ENCODE measurements around the gene PJA1.

Gene PJA1

DNA sequence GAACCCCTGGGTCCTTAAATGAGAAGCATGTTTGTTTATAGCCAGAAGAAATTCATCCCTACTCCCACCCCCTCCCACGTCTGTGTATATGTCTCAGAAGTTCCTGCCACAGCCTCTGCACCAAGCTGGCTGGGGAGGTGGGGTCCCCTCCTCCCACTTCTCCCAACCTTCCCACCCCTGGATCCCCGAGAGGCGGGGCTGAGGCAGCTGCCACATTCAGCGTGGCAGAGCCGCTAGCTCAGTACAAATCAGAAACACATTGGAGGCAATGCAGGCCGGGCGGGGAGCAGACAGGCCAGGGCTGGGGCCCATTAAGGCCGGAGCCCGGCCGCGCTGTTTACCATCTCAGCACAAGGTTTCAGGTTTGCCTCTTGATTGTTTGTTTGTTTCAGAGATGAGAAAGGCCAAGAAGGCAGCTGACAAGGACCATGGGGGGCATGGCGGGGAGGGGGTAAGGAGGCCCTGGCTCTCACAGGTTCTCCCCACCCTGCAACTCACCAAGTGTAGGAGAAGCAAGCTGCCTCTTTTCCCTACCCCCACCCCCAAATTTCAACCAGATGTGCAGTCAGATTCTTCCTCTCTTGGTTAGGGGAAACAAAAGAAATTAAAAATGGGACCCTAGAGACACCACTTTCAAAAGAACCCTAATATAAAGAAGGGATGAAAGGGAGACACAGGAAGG lies 22.3 kb downstream of the PJA1 start:
- no peak for DNase-seq (ENCODE audit: low read depth in 2 of 2)

DNA sequence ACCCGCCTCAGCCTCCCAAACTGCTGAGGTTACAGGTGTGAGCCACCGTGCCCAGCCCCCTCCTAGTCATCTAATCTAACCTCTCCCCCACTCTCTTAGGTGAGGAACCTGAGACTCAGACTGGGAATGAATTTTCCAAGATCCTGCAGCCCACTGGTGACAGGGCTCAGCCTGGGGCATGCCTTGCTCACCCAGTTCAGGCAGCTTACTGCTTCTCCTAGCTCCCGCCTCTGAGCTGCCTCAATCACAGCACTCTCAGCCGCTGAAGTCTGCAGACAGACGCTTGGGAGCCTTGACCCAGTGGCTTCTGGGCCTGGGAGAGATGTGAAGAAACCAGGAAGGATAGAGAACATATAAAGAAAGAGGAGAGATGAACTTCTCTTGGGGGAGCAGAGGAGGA lies 24.4 kb downstream of the PJA1 start:
- DNase-seq (ENCODE audit: low read depth in 2 of 2) = no peak

GRCh38 chrX:69139516-69139915 lies 25.7 kb downstream of the PJA1 start:
- no peak for DNase-seq (ENCODE audit: low read depth in 2 of 2)

DNA sequence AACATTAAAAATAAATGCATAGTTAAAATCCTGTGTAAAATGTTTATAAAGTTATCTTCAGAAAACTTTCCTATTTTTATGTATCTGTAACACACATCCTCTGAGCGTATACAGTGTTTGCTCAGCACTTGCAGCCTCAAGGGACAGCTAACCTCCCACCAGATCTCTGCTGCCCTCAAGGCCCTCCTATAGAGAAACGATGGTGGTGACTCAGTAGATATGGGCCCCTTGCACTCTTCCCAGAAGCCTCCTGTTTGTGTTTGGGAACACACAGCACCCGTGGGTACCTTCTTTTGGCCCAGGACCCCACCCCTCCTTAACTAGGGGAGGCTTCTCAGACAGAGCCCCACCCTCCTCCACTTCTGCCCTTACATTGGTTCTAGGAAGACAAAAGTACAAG lies 26.7 kb downstream of the PJA1 start:
- DNase-seq (ENCODE audit: low read depth in 2 of 2) = no peak

GRCh38 chrX:69138118-69138390 lies 27.2 kb downstream of the PJA1 start:
- DNase-seq (ENCODE audit: low read depth in 2 of 2) = no peak

DNA sequence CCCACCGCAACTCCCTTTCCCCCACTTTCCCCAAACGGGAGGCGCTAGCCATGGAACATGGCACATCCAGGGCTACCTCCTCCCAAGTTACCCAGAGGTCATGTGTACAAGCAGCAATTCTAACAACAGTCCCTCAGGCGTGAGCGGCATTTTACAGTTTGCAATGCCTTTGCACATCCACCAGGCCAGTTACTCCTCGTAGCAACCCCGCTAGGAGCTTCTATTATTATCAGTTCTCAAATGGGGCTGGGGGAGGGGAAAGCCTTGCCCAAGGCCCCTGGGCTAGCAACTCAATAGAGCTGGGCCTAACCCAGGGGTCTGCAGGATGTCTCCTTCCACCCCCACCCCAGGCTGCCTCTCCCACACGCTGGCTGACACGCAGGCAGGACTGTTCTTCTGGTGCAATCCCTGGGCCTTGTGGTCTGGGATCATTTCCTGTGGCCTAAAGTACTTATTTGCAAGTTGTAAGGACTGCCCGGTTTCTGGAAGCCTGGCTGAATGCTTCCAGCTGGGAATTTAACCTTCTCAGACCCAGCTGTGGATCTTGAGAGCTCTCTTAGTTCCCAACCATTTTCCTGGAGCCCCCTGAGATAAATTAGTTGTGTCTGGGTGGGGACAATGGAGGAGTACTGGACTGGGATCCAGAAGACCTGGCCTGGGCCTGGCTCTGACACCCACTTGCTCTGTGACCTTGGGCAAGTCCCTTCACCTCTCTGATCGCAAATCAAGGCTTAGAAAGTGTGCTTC lies 27.7 kb downstream of the PJA1 start:
- no peak for DNase-seq (ENCODE audit: low read depth in 2 of 2)

GRCh38 chrX:69136546-69137331 lies 28.5 kb downstream of the PJA1 start:
- DNase-seq (ENCODE audit: low read depth in 2 of 2) = no peak

DNA sequence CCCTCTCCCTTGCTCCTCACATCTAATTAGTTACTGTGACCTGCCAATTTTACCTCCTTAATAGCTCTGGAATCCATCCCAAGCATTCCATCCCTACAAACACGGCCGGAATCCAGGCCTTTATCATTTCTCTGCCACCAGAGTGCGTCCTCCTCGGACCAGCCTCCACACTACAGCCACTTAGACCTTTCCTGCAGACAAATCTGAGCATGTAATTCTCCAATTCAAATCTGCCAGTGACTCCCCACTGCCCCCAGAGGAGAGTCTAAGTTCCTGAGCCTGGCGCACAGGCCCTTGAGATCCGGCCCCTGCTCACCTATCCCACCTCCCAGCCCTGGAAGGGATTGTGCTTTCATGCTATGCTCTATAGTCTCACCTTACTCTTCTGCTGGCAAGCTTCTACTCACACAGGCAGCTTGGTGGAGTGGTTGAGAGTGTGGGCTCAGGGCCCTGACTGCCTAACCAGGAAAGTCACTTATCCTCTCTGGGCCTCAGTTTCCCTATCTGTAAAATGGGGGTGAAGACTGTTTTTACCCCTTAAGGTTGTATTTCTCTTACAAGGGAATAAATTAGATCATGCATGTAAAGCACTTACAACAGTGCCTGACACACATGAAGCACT lies 31.2 kb downstream of the PJA1 start:
- DNase-seq (ENCODE audit: low read depth in 2 of 2) = no peak

- DNase-seq (ENCODE audit: low read depth in 2 of 2) = no peak
Observed at GRCh38 chrX:69131886-69132285, 33.4 kb downstream of the PJA1 start.

- DNase-seq (ENCODE audit: low read depth in 2 of 2) = no peak
Observed at GRCh38 chrX:69130439-69130838, 34.8 kb downstream of the PJA1 start.

- no peak for DNase-seq (ENCODE audit: low read depth in 2 of 2)
Observed at GRCh38 chrX:69128588-69128987, 36.7 kb downstream of the PJA1 start.

DNA sequence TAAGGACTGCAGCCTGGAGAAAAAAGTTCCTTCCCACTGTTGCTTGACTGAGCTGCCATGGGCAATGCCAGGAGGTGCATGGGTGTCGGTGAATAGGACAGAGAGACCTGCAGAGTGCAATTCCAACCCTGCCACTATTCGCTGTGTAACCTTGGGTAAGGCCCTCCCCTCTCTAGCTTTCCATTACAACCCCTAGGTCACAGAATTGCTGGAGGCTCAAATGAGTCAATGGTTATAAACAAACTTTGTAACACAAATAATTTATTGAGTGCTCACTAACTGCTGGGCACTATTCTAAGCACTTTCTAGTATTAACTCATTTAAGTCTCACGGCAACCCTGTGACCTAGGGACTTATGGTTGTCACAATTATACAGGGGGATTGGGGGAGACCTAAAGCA lies 37.8 kb downstream of the PJA1 start:
- no peak for DNase-seq (ENCODE audit: low read depth in 2 of 2)

- DNase-seq (ENCODE audit: low read depth in 2 of 2) = no peak
Observed at GRCh38 chrX:69126642-69127041, 38.6 kb downstream of the PJA1 start.

DNA sequence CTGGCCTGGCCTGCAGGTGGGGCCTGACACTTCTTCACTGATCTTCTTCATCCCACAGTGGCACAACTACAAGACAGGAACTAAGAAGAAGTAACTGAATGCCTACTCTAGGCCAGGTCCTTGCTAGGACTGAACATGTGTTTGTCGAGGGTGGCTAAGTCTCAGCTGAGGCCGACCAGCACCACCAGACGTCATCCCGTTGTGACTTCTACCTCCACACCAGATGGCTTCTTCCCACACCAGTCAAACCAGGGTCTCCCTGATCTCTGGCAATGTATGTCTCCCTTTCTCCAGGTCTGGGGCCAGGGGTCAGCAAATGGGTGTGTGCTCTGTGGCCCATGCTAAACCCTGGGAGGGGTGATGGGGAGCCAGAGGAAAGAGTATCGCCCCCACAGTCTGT lies 40.2 kb downstream of the PJA1 start:
- no peak for DNase-seq (ENCODE audit: low read depth in 2 of 2)

DNA sequence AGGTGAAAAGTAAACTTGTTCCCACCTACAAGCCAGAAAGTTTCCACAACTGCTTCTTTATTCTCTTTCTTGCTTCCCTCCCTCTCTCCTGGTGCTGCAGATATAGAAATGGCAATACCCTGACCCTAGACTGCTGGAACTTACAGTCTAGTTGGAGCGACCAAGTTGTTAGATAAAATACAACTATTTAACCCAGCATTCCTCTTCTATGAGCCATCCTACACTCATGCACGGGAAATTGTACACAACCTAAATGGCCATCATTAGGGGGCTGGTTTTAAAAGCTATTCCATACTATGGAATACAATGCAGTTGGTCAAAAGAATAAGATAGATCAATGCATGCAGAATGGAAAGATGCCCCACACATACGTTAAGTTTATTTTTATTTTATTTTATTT lies 41.1 kb downstream of the PJA1 start:
- no peak for DNase-seq (ENCODE audit: low read depth in 2 of 2)

GRCh38 chrX:69123481-69123880 lies 41.8 kb downstream of the PJA1 start:
- DNase-seq (ENCODE audit: low read depth in 2 of 2) = no peak

- no peak for DNase-seq (ENCODE audit: low read depth in 2 of 2)
Observed at GRCh38 chrX:69121321-69122000, 43.8 kb downstream of the PJA1 start.

- DNase-seq (ENCODE audit: low read depth in 2 of 2) = no peak
Observed at GRCh38 chrX:69120476-69120875, 44.8 kb downstream of the PJA1 start.

- DNase-seq (ENCODE audit: low read depth in 2 of 2) = no peak
Observed at GRCh38 chrX:69119122-69119521, 46.1 kb downstream of the PJA1 start.

- DNase-seq (ENCODE audit: low read depth in 2 of 2) = no peak
Observed at GRCh38 chrX:69117876-69118526, 47.3 kb downstream of the PJA1 start.

GRCh38 chrX:69116077-69116476 lies 49.2 kb downstream of the PJA1 start:
- no peak for DNase-seq (ENCODE audit: low read depth in 2 of 2)

- no peak for DNase-seq (ENCODE audit: low read depth in 2 of 2)
Observed at GRCh38 chrX:69113723-69114122, 51.5 kb downstream of the PJA1 start.
